GM23248 (cell line): Measurements from ENCODE around the gene VEGFD. TPM values are rescaled to one million over a fixed set of nuclear protein-coding genes. Genes with fewer than 3 reads are reported as not detected.

Experiments
- DNase-seq: peaks from one replicate; pipeline ENCODE4 v3.0.0-alpha.2; 2015
- H2AFZ ChIP-seq: fragments of 200-600 bp; sonication (generic); 2 replicates; pipeline ENCODE4 v1.6.1; 2016; ENCODE audit warnings: antibody characterized with exemption
- H3F3A ChIP-seq: fragments of 200-600 bp; sonication (generic); 2 replicates; pipeline ENCODE4 v1.6.1; 2016; ENCODE audit warnings: mild to moderate bottlenecking, antibody characterized with exemption, mixed run types; ENCODE audit not compliant: insufficient read depth
- H3K27ac ChIP-seq: fragments of 200-600 bp; sonication (generic); 2 replicates; pipeline ENCODE4 v1.5.1; 2016; ENCODE audit warnings: mild to moderate bottlenecking
- H3K27me3 ChIP-seq: fragments of 200-600 bp; sonication (generic); replicated peaks from 2 replicates; pipeline ENCODE4 v1.6.1; 2016; ENCODE audit warnings: mild to moderate bottlenecking; ENCODE audit not compliant: insufficient read depth
- H3K36me3 ChIP-seq: fragments of 200-600 bp; sonication (generic); 2 replicates; pipeline ENCODE4 v1.6.1; 2016; ENCODE audit warnings: low read depth, mild to moderate bottlenecking
- H3K4me1 ChIP-seq: fragments of 200-600 bp; sonication (generic); 2 replicates; pipeline ENCODE4 v1.6.1; 2016; ENCODE audit warnings: mild to moderate bottlenecking; ENCODE audit not compliant: insufficient read depth
- H3K4me2 ChIP-seq: fragments of 200-600 bp; sonication (generic); one replicate; pipeline ENCODE4 v1.6.1; 2016; ENCODE audit warnings: mild to moderate bottlenecking; ENCODE audit not compliant: unreplicated experiment
- H3K4me3 ChIP-seq: fragments of 200-600 bp; sonication (generic); 2 replicates; pipeline ENCODE4 v1.5.1; 2016; ENCODE audit warnings: mild to moderate bottlenecking
- H3K79me2 ChIP-seq: fragments of 200-600 bp; sonication (generic); 2 replicates; pipeline ENCODE4 v1.6.1; 2016; ENCODE audit warnings: mild to moderate bottlenecking; ENCODE audit not compliant: insufficient read depth
- H3K9ac ChIP-seq: fragments of 200-600 bp; sonication (generic); 2 replicates; pipeline ENCODE4 v1.6.1; 2016; ENCODE audit warnings: mild to moderate bottlenecking
- H3K9me2 ChIP-seq: fragments of 200-600 bp; sonication (generic); 2 replicates; pipeline ENCODE4 v1.6.1; 2016; ENCODE audit warnings: mixed run types, mild to moderate bottlenecking, moderate library complexity; ENCODE audit not compliant: insufficient read depth
- H3K9me3 ChIP-seq: fragments of 200-600 bp; sonication (generic); one replicate; pipeline ENCODE4 v1.6.1; 2017; ENCODE audit warnings: low read depth
- H4K20me1 ChIP-seq: fragments of 200-600 bp; sonication (generic); 2 replicates; pipeline ENCODE4 v1.6.0; 2016; ENCODE audit not compliant: insufficient read depth
- EZH2 ChIP-seq: fragments of 200-600 bp; sonication (generic); IDR thresholded peaks from 2 replicates; pipeline ENCODE4 v1.6.1; 2018; ENCODE audit warnings: antibody characterized with exemption, mild to moderate bottlenecking; ENCODE audit not compliant: insufficient read depth, poor library complexity, severe bottlenecking
- EZH2phosphoT487 ChIP-seq: fragments of 200-600 bp; sonication (generic); IDR thresholded peaks from 2 replicates; pipeline ENCODE4 v1.6.1; 2018; ENCODE audit warnings: antibody characterized with exemption, moderate library complexity, mild to moderate bottlenecking, low read depth; ENCODE audit not compliant: insufficient read depth
- WGBS, 2 experiments: methylation state at CpG; one replicate each; pipeline ENCODE4 v1.1.6; 2015 to 2017; ENCODE audit warnings: low lambda C conversion rate in 2 of 2, low coverage in 1 of 2; ENCODE audit errors: missing lambda C conversion rate in 2 of 2; 5-methylcytosine and 5-hydroxymethylcytosine counted together
- in situ Hi-C: fragments of 300-500 bp; cut with MboI; formaldehyde crosslinking; loops from 2 replicates; pipeline ENCODE4 v1.15.0; 2020
- polyA plus RNA-seq: library from polyadenylated mRNA; unstranded; fragments of >200 nt; fragmentation: Nextera tagmentation; extraction: Ambion mirVana; gene quantifications from 2 replicates; pipeline ENCODE4 v1.2.1, GENCODE V29; 2016
- total RNA-seq: library from RNA; depleted of rRNA; stranded (reverse); fragments of >200 nt; shearing (Covaris generic); gene quantifications from 2 replicates; pipeline ENCODE4 v1.2.3, GENCODE V29; 2014

VEGFD gene
- total and polyA plus RNA-seq, 2 experiments from 2014 or later = not detected

- TF ChIP-seq EZH2 = no peak
- no peak for TF ChIP-seq EZH2phosphoT487
- Histone ChIP-seq H3K9me3 (no peaks in the 10 kb centered on the region), H3F3A (peaks cover under 1% of the 10 kb centered on the region; the same call in 1 of the 2 replicates), H3K9ac (no peak overlapping the region), H3K9me2 (no peaks in the 10 kb centered on the region), H3K4me1 (peaks cover 7% of the 10 kb centered on the region), H3K79me2 (no peaks in the 10 kb centered on the region), H3K4me3 (no peak overlapping the region), H3K27me3 (no peaks in the 10 kb centered on the region), H3K36me3 (no peaks in the 10 kb centered on the region), H3K27ac (no peak overlapping the region), H3K4me2 (no peak overlapping the region), H4K20me1 (no peaks in the 10 kb centered on the region), H2AFZ (no peak overlapping the region)
- DNase-seq = no peak
- in situ Hi-C loops = no loop called here
- WGBS, 2 experiments = 55 to 56% methylated on average over 3 of the region's 3 CpGs
These were observed 15.8 kb upstream of the VEGFD start for GRCh38 chrX:15399962-15400391.

GRCh38 chrX:15398874-15399273, 14.7 kb upstream of the VEGFD start:
- DNase-seq = no peak
- Histone ChIP-seq H3K4me2 (no peak overlapping the region), H3K27me3 (no peaks in the 10 kb centered on the region), H3K27ac (no peak overlapping the region), H3K9me2 (no peaks in the 10 kb centered on the region), H3K9me3 (no peaks in the 10 kb centered on the region), H3F3A (no peaks in the 10 kb centered on the region), H4K20me1 (no peaks in the 10 kb centered on the region), H3K36me3 (no peaks in the 10 kb centered on the region), H3K4me1 (no peaks in the 10 kb centered on the region), H2AFZ (no peak overlapping the region), H3K4me3 (no peak overlapping the region), H3K9ac (no peak overlapping the region), H3K79me2 (no peaks in the 10 kb centered on the region)
- in situ Hi-C loops = no loop called here
- TF ChIP-seq EZH2phosphoT487 (no peak), EZH2 (no peak)

GRCh38 chrX:15395789-15396188, 11.6 kb upstream of the VEGFD start:
- Histone ChIP-seq H3K9ac (no peak overlapping the region), H3K9me2 (no peaks in the 10 kb centered on the region), H3K4me2 (no peak overlapping the region), H3K4me3 (no peak overlapping the region), H3K4me1 (no peaks in the 10 kb centered on the region), H2AFZ (no peak overlapping the region), H3K79me2 (no peaks in the 10 kb centered on the region), H3F3A (no peaks in the 10 kb centered on the region), H3K27ac (no peak overlapping the region), H3K27me3 (no peaks in the 10 kb centered on the region), H4K20me1 (no peaks in the 10 kb centered on the region), H3K9me3 (no peaks in the 10 kb centered on the region), H3K36me3 (no peaks in the 10 kb centered on the region)
- DNase-seq = no peak
- no peak for TF ChIP-seq EZH2
- TF ChIP-seq EZH2phosphoT487 = no peak
- in situ Hi-C loops = no loop called here
- WGBS, 2 experiments = 58 to 71% methylated on average over 2 of the region's 2 CpGs

GRCh38 chrX:15391850-15392249, 7.6 kb upstream of the VEGFD start:
- H3K27ac ChIP-seq = no peak overlapping the region
- no peaks in the 10 kb centered on the region for H3K9me3 ChIP-seq
- no peak overlapping the region for H3K4me3 ChIP-seq
- H3F3A ChIP-seq = no peaks in the 10 kb centered on the region
- H2AFZ ChIP-seq = no peak overlapping the region
- no peaks in the 10 kb centered on the region for H3K36me3 ChIP-seq
- in situ Hi-C loops = no loop called here
- no peaks in the 10 kb centered on the region for H3K79me2 ChIP-seq
- no peaks in the 10 kb centered on the region for H3K27me3 ChIP-seq
- H3K9ac ChIP-seq = no peak overlapping the region
- H3K9me2 ChIP-seq = no peaks in the 10 kb centered on the region
- TF ChIP-seq EZH2phosphoT487 (no peak), EZH2 (no peak)
- H3K4me2 ChIP-seq = no peak overlapping the region
- DNase-seq = no peak
- no peaks in the 10 kb centered on the region for H3K4me1 ChIP-seq
- H4K20me1 ChIP-seq = no peaks in the 10 kb centered on the region
- 88 to 96% methylated on average over 4 of the region's 4 CpGs for WGBS, 2 experiments

- WGBS, 2 experiments = 92 to 94% methylated on average over 8 of the region's 8 CpGs
- in situ Hi-C loops = no loop called here
- Histone ChIP-seq H3K9ac (no peak overlapping the region), H3K27me3 (no peaks in the 10 kb centered on the region), H3K79me2 (no peaks in the 10 kb centered on the region), H3K9me3 (no peaks in the 10 kb centered on the region), H3K36me3 (no peaks in the 10 kb centered on the region), H3K4me3 (no peak overlapping the region), H3F3A (0 out of 2 replicates have a peak, but pooled peaks cover 6% of the 10 kb centered on the region), H3K9me2 (no peaks in the 10 kb centered on the region), H2AFZ (no peak overlapping the region), H3K27ac (no peak overlapping the region), H3K4me1 (no peaks in the 10 kb centered on the region), H4K20me1 (no peaks in the 10 kb centered on the region), H3K4me2 (no peak overlapping the region)
- TF ChIP-seq EZH2phosphoT487 (no peak), EZH2 (no peak)
- DNase-seq = no peak
These were observed 1.4 kb downstream of the VEGFD start for GRCh38 chrX:15382813-15383212.
